Fibroblast of gingiva (primary cell): Measurements from ENCODE around the gene FAM204A.
A peak's percentile ranks its signal among the peaks of the same experiment; 100 is the strongest.

Experiments
- DNase-seq: peaks from one replicate; pipeline ENCODE4 v3.0.0-alpha.2; 2011; ENCODE audit warnings: low read depth

Gene FAM204A

GRCh38 chr10:118332236-118332635 lies 9.9 kb downstream of the FAM204A start:
- no peak for DNase-seq

GRCh38 chr10:118330295-118331076 lies 11.6 kb downstream of the FAM204A start:
- no peak for DNase-seq

DNA sequence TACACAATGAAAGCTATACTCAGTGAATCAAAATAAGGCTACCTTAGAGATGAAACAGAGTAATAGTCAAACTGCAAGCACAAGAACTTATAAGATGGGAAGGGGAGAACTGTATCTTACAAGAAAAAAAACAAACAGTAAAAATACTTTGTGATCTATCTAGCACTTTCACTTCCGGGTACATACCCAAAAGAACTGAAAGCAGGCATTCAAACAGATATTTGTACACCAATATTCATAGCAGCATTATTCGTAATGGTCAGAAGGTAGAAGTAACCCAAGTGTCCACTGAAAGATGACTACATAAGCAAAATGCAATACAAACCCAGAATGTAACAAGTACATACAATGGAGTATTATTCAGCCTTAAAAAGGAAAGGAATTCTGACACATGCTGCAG lies 18.0 kb downstream of the FAM204A start:
- no peak for DNase-seq

DNA sequence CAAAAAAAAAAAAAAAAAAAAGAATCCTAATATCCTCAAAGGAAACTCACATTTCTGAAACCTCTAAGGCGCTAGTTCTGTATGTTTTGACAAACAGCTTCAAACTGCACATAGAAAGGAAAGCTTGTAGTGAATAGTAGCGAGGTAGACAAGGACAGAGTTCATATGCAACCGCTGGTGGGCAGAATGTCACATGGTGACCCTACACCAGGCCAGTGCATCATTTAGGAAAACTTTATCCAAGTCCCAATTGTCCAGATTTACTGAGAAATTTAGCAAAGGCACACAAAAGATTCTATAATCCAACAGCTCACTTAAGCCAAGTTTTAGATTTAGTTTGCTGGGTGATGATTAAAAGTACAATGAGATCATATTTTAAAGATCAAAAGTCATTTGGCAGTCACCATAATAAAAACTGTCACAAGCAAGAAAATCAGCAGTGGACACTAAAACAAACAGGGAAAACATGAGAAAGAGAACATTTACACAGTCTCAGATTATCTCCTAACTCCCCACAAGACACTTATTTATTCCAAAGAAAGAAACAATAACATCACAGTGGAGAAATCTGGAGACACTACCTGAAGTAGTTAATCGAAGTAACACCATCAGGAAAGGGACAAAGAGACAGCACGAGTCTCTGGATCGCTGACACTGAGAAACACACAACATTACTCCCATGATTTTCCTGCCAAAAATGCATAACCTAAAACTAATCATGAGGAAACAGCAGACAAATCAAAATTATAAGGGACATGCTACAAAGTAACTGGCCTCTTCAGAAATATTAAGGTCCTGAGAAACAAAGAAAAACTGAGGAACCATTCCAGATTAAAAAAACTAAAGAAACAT lies 20.2 kb downstream of the FAM204A start:
- DNase-seq: peak; percentile 23

- DNase-seq: no peak
Observed at GRCh38 chr10:118315629-118316028, 26.5 kb downstream of the FAM204A start.

GRCh38 chr10:118314882-118315281 lies 27.2 kb downstream of the FAM204A start:
- DNase-seq: no peak

DNA sequence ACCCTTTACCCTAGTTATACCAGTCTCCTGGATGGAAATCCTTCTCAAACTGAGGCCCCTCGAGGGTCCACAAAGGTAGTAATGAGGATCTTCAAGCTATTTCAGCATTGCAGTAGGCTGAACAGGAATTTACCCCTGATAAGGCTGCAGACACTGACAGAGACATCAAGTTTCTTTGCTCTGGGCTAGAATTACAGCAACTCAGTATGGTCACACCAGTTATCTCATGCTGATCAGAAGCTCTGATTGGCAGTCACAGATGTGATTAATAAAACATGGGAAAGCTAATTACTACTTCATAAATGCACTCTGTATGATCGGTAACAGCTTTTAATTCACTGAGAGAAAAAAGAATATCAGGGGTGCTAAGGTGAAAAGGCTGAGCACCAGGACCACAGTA lies 30.6 kb downstream of the FAM204A start:
- DNase-seq: no peak

DNA sequence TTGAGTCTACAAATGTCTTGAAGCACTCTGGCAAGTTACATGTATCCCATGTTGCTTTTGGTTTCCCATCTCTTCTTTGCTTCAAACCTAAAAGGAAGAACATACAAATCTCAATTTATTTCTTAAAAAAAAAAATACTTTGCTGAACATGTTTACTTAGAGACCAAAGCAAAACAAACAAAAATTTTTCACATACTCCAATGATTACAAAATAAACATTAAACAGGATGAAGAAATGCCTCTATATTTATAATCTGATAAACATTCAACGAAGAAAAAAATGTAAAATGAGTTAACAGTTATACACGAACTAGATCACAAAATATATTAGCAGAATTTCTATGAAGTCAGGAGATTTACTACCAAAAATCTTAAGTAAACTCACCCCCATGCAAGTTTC lies 31.3 kb downstream of the FAM204A start:
- peak; percentile 65 for DNase-seq

- DNase-seq: no peak
Observed at GRCh38 chr10:118309911-118310310, 32.2 kb downstream of the FAM204A start.

DNA sequence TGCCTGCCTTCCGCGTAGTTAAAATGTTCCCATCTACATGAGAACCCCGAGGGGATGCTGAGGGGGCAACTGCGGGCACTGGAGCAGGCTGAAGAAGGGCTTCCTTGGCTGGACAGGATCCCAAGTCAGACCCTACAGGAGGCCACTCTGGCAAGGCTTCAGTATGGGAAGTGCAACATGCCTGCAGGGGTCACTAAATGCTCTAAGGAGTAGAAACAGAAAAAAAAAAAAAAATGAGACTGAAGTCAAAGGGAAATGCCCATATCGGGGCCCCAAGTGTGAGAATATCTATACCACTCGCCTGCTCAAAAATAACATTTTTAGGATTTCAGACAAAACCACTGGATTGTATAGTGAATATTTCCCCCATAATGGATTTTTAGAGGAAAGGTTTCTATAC lies 33.5 kb downstream of the FAM204A start:
- no peak for DNase-seq

DNA sequence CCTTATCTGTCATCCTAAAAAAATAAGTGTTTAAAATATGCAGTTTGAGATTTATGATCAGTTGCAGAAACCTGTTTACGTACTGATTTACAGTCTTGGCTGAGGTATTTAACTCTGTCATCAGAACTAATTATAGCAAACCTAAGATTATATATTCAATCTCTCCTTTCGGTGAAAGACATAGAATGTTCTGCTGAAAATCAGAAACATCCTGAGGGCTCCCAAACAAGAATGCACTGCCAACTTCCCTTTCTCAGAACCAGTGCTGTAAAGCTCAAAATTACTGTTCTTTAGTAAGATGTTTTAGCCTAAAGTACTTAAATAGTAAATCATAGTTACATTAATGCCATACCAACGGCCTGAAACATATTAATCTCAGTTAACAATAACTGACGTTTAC lies 34.3 kb downstream of the FAM204A start:
- DNase-seq: no peak

- peak; percentile 26 for DNase-seq
Observed at GRCh38 chr10:118307220-118307619, 34.9 kb downstream of the FAM204A start.

DNA sequence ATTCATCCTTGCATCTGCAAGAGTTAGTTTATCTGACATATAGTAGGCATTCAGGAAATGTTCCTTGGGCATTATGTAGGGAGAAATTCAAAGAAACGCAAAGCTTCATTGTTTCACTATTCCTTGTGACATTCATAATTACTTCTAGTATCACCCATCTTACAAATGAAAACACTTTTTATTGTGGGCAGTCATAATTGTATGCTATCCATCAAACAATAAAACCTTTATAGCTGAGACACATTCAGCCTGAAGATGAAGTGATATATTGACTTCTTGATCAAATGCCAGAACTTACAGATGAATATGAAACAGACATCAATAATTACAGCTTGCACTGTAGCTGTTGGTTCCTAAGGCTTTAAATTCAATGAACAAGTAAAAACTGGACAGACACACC lies 36.4 kb downstream of the FAM204A start:
- no peak for DNase-seq

DNA sequence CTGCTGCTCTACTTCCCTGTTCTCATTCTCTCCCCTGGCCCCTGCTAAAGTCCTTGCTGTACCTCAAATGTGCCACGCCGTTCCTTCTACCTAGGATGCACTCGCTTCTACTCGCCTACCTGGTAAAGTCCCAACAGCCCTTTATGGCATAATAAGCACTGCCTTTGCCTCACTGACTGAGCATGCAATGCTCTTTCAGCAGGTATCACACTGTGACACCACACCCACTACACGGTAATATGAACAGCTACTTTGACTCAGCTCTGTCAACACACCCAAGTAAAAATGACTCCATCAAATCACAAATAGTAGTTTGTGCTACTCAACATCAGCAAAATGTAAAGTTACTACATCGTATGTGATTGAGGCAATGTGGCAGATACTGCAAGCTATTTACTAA lies 37.6 kb downstream of the FAM204A start:
- DNase-seq: no peak

- DNase-seq: no peak
Observed at GRCh38 chr10:118301211-118301610, 40.9 kb downstream of the FAM204A start.

DNA sequence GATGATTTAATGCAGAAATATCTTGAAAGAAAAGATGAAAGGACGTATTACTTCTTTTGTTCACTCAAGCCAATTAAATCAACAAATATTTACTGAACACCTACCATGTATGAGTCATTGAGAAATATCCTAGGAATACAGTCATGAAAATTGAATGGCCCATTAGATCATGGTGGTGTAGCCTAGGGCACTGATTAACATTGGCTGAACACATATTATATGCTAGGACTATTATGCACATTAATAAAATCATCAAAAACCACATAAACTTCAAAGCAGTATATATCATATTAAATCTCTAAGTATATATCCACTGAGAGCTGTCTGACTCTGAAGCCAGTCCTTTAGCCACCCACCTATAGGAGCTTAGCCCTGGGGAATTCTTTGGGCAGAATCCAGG lies 41.8 kb downstream of the FAM204A start:
- DNase-seq: no peak

GRCh38 chr10:118298787-118299186 lies 43.3 kb downstream of the FAM204A start:
- DNase-seq: no peak

DNA sequence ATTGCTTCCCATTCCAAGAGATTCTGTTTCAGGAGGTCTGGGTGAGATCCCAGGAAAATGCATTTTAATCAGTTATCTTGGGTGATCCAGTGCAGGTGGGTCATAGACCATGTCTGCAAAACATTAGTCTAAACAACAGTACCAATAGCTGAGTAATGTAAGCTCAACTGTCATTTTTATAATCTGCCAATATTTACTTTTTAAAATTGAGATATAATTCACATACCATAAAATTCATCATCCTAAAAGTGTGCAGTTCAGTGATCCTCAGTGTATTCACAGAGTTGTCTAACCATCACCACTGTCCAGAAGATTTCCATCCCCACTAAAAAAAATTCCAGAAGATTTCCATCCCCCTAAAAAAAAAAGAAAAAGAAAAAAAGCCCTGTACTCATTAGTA lies 51.0 kb downstream of the FAM204A start:
- DNase-seq: no peak

DNA sequence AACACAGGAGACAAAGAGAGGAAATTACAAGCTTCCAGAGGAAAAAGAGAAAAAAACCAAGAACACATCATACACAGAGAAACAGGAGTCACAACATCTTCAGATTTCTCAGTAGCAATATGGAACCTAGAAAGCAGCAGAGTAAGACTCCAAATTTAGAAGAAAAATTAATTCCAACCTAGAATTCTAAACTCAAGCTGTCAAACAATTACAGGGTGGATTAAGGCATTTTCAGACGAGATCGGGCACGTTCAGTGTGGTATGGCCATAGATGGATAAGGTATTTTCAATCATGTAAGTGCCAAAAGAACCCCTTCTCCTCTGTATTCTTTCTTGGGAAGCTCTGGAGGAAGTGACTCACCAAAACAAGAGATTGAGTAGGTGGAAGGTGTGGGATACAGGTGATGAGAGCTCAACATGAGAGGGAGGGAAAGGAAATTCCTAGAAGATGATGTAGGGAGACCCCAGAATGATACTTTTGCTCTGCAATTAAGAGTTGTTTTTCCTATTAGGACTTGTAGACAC lies 51.6 kb downstream of the FAM204A start:
- DNase-seq: no peak

DNA sequence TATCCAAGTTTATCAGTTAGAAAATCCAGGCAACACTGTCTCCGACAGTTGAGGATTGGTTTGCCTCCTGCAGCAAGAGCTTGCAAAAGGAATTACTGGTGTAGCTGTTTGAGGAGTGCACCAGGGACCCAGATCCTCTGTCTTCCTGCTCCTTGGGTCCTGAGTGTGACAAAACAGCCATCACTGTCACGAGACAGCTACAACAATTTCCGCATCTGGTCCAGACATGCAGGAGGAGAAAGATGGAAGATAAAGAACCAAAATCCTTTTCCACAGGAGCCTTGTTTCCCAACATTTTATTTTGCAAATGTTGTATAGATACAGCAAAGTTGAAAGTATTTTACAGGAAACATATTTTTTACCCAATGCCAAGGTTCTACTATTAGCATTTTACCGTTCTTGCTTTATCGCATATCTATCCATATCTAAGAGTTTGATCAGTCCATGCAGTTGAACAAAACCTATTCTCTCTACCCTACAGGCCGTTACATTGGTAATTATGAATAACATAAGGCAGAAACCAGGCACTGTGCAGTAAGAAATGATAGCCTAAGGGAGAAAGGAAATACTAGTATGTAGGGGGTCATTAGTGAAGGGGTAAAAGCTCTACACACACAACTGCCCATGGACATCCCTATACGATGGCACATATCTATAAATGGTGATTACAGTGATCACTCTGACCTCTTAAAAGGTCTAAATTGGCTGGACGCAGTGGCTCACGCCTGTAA lies 54.9 kb downstream of the FAM204A start:
- no peak for DNase-seq

GRCh38 chr10:118286051-118286838 lies 55.9 kb downstream of the FAM204A start:
- no peak for DNase-seq

DNA sequence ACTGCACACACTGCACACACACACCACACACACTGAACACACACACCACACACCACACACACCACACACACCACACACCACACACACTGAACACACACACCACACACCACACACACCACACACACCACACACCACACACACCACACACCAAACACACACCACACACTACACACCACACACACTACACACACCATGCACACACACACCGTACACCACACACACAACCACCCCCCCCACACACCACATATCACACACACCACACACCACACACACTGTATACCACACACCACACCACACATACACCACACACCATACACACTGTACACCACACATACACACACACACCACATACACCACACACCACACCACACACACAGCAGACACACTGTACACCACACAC lies 59.5 kb downstream of the FAM204A start:
- no peak for DNase-seq
